Pancreas (tissue), 10 donors: ENCODE data around the gene CPLANE2. TPM values are rescaled to one million over a fixed set of nuclear protein-coding genes. Genes with fewer than 3 reads are reported as not detected.

Experiments
- ATAC-seq, 4 donors: fragments of 200-7000 bp; cut with Tn5 transposase; one replicate each; pipeline versions ENCODE4 v1.8.0 to v1.9.1; 2020; ENCODE audit warnings: mild to moderate bottlenecking in 4 of 4, moderate library complexity in 4 of 4
- DNase-seq, 6 donors: peaks; one replicate each; pipeline ENCODE4 v3.0.0-alpha.2; 2020
- FAIRE-seq: peaks from 2 replicates; lab custom pipeline; 2012; peaks lifted over from hg19 to GRCh38; lab: Jason Lieb, UNC
- H3K27ac ChIP-seq, 4 donors: fragments of 200-600 bp; sonication (generic); 1 replicate in 3 of 4; 2 replicates in 1 of 4; pipeline versions ENCODE4 v1.5.0 to v1.8.0; 2020
- H3K27me3 ChIP-seq, 4 donors: fragments of 200-600 bp; one replicate each; pipeline ENCODE4 v1.8.0; 2021
- H3K36me3 ChIP-seq, 3 donors: fragments of 200-600 bp; sonication (generic) in 1 of 3; one replicate each; pipeline versions ENCODE4 v1.5.0 to v1.8.0; 2020 to 2021
- H3K4me1 ChIP-seq, 3 donors: fragments of 200-600 bp; one replicate each; pipeline ENCODE4 v1.8.0; 2021
- H3K4me3 ChIP-seq, 4 donors: fragments of 200-600 bp; sonication (generic) in 2 of 4; one replicate each; pipeline versions ENCODE4 v1.5.0 to v1.8.0; 2020 to 2021
- H3K9me3 ChIP-seq, 4 donors: fragments of 200-600 bp; one replicate each; pipeline ENCODE4 v1.8.0; 2021
- CTCF ChIP-seq, 4 donors: fragments of 200-600 bp; sonication (generic) in 3 of 4; IDR thresholded peaks; one replicate each; pipeline versions ENCODE4 v1.5.0 to v1.8.0; 2021; ENCODE audit warnings: antibody characterized with exemption in 4 of 4
- WGBS, 2 donors: extraction: QIAGEN DNeasy Blood & Tissue Kit; methylation state at CpG; one replicate each; pipeline ENCODE4 v1.1.7; 2013; 5-methylcytosine and 5-hydroxymethylcytosine counted together
- intact Hi-C, 3 donors: fragments of 100-400 bp; cut with DNase I; formaldehyde crosslinking; loops; one replicate each; pipeline versions ENCODE4 v1.11.1 to v1.14.2; 2022
- polyA plus RNA-seq, 2 donors: library from polyadenylated mRNA; stranded (reverse); fragments of 200-250 nt; gene quantifications; one replicate each; pipeline ENCODE4 v1.2.3, GENCODE V29; 2013
- total RNA-seq, 6 donors: library from RNA; stranded (reverse); fragmentation: NEBNext Ultra II Directional in 4 of 6; extraction: Animal tissue kit (Norgen Biotek cat#: 25700) in 4 of 6; gene quantifications; one replicate each; pipeline versions ENCODE4 v1.2.1 to v1.2.4, GENCODE V29; 2021 to 2023
- donor health status: healthy with polysubstance abuse.
- donor health status: DM: no; HTN: no; CAD: no; lungs with moderate emphysema.
- donor health status: DM: no; HTN: no; CAD: no.
- donor health status: control.
- donor health status: control.
- donor health status: Bipolar disorder and iron deficiency.
- donor health status: DM: yes; HTN: yes; CAD: no.
- donor health status: DM: no; HTN: no; CAD: no.
- donor health status: DM: no; HTN: no; CAD: no.
- donor health status: DM: yes; HTN: yes; CAD: no.

The CPLANE2 gene
- total and polyA plus RNA-seq, 8 donors = 2.2 to 9.1 (median 3.9) TPM

GRCh38 chr1:16232316-16232710 lies 4.7 kb downstream of the CPLANE2 start:
- TF ChIP-seq CTCF (IDR thresholded peaks at IDR 0.05) = no peak
- no peak for ATAC-seq
- no peak for DNase-seq
- H3K4me1 ChIP-seq = peaks cover 0 to 8% (median 6%) of the 10 kb centered on the region in 3 donors
- intact Hi-C loops = no loop called here
- WGBS, 2 donors = 94 to 96% methylated on average over 5 of the region's 5 CpGs
- FAIRE-seq = no peak
- H3K36me3 ChIP-seq = no peaks in the 10 kb centered on the region
- H3K27me3 ChIP-seq = no peaks in the 10 kb centered on the region
- no peak overlapping the region for H3K4me3 ChIP-seq
- no peak overlapping the region for H3K27ac ChIP-seq
- no peaks in the 10 kb centered on the region for H3K9me3 ChIP-seq

- DNase-seq (peak in 2 of 6 donors; percentile 46 to 77), FAIRE-seq (no peak), ATAC-seq (no peak)
- Histone ChIP-seq H3K4me3 (no peak overlapping the region), H3K36me3 (no peaks in the 10 kb centered on the region), H3K4me1 (peaks cover 0 to 7% (median 5%) of the 10 kb centered on the region in 3 donors), H3K9me3 (no peaks in the 10 kb centered on the region), H3K27ac (no peak overlapping the region), H3K27me3 (no peaks in the 10 kb centered on the region)
- no peak for TF ChIP-seq CTCF (IDR thresholded peaks at IDR 0.05)
- 90 to 91% methylated on average over 35 of the region's 35 CpGs for WGBS, 2 donors
- intact Hi-C loops = no loop called here
Measured at GRCh38 chr1:16231331-16232315, 5.4 kb downstream of the CPLANE2 start.

- intact Hi-C loops = no loop called here
- FAIRE-seq = no peak
- peaks cover 0 to 2% (median under 1%) of the 10 kb centered on the region in 3 donors for H3K4me1 ChIP-seq
- no peak overlapping the region for H3K4me3 ChIP-seq
- H3K27ac ChIP-seq = no peak overlapping the region
- no peaks in the 10 kb centered on the region for H3K27me3 ChIP-seq
- ATAC-seq = no peak
- H3K36me3 ChIP-seq = no peaks in the 10 kb centered on the region
- H3K9me3 ChIP-seq = no peaks in the 10 kb centered on the region
- peak in 1 of 6 donors; percentile 44 for DNase-seq
- 86 to 89% methylated on average over 13 of the region's 13 CpGs for WGBS, 2 donors
- TF ChIP-seq CTCF (IDR thresholded peaks at IDR 0.05) = no peak
Measured at GRCh38 chr1:16230744-16231143, 6.2 kb downstream of the CPLANE2 start.

GRCh38 chr1:16229976-16230740 lies 6.8 kb downstream of the CPLANE2 start:
- FAIRE-seq (no peak), ATAC-seq (no peak), DNase-seq (peak in 1 of 6 donors; percentile 55)
- H3K27me3 ChIP-seq = no peaks in the 10 kb centered on the region
- no peaks in the 10 kb centered on the region for H3K36me3 ChIP-seq
- no peak for TF ChIP-seq CTCF (IDR thresholded peaks at IDR 0.05)
- WGBS, 2 donors = 81 to 85% methylated on average over 13 of the region's 13 CpGs
- no peaks in the 10 kb centered on the region for H3K9me3 ChIP-seq
- no peak overlapping the region for H3K27ac ChIP-seq
- H3K4me3 ChIP-seq = no peak overlapping the region
- intact Hi-C loops = no loop called here
- no peaks in the 10 kb centered on the region for H3K4me1 ChIP-seq
